ENCODE measurements around the gene SH3BP5L.

GRCh38 chr1:248858096-248858890 lies 32.6 kb upstream of the SH3BP5L start:
- no peak for TF ChIP-seq EZH2 (IDR thresholded peaks at IDR 0.05; ENCODE audit: borderline replicate concordance, control insufficient read depth, low read depth, low read length)
- peak; percentile 56 to 69 (median 67) for TF ChIP-seq CTCF (IDR thresholded peaks at IDR 0.05 in 2 of 3, conservative IDR thresholded peaks at IDR 0.05 in 1 of 3; ENCODE audit: control insufficient read depth in 2 of 3, extremely low read depth in 1 of 3, insufficient read depth in 1 of 3, low read depth in 3 of 3, low read length in 3 of 3)
- TF ChIP-seq EP300 (IDR thresholded peaks at IDR 0.05; ENCODE audit: borderline replicate concordance in 1 of 2, control insufficient read depth in 1 of 2, low read depth in 2 of 2, low read length in 2 of 2) = no peak
- TF ChIP-seq CBX5 (IDR thresholded peaks at IDR 0.05; ENCODE audit: low read depth) = no peak
- TF ChIP-seq E2F4 (IDR thresholded peaks at IDR 0.05; ENCODE audit: low read depth, low read length) = no peak
- no peak for TF ChIP-seq HDAC2 (IDR thresholded peaks at IDR 0.05)
- no peak for TF ChIP-seq MEF2A (IDR thresholded peaks at IDR 0.05; ENCODE audit: insufficient read depth, low read depth, low read length)
- peak; percentile 61 for TF ChIP-seq YY1 (IDR thresholded peaks at IDR 0.05; ENCODE audit: low read depth, low read length)
- TF ChIP-seq REST (IDR thresholded peaks at IDR 0.05; ENCODE audit: low read depth, low read length) = no peak
- TF ChIP-seq ATF3 (IDR thresholded peaks at IDR 0.05; ENCODE audit: borderline replicate concordance, extremely low read depth, low read depth, low read length) = no peak
- no peak for TF ChIP-seq ZZZ3 (IDR thresholded peaks at IDR 0.05; ENCODE audit: control insufficient read depth, insufficient read length, low read depth)
- no peak for TF ChIP-seq RFX5 (IDR thresholded peaks at IDR 0.05; ENCODE audit: low read depth, low read length)
- TF ChIP-seq POLR2A (IDR thresholded peaks at IDR 0.05; ENCODE audit: low read depth, low read length) = peak; percentile 79
- TF ChIP-seq EGR1 (IDR thresholded peaks at IDR 0.05; ENCODE audit: borderline replicate concordance in 1 of 2, low read depth in 2 of 2, low read length in 2 of 2) = no peak
